Neural cell (in vitro differentiated cells): ENCODE measurements around the gene MRPL53.

Experiments used
- EP300 ChIP-seq: fragments of 450-650 bp; conservative IDR thresholded peaks from 2 replicates; pipeline ENCODE4 v1.6.1; 2014; ENCODE audit warnings: antibody characterized with exemption, mild to moderate bottlenecking, moderate library complexity; ENCODE audit not compliant: poor library complexity, severe bottlenecking
- EZH2 ChIP-seq: fragments of 200-600, 300-800 bp; shearing (Covaris generic), sonication (generic); IDR thresholded peaks from 2 replicates; pipeline ENCODE4 v1.6.1; 2014; ENCODE audit warnings: antibody characterized with exemption, low read length, borderline replicate concordance, mild to moderate bottlenecking; ENCODE audit not compliant: insufficient read depth, poor library complexity, severe bottlenecking
- MXI1 ChIP-seq: fragments of 450-650 bp; conservative IDR thresholded peaks from 2 replicates; pipeline ENCODE4 v1.6.1; 2014; ENCODE audit warnings: antibody characterized with exemption, mild to moderate bottlenecking; ENCODE audit not compliant: poor library complexity, severe bottlenecking
- POLR2AphosphoS5 ChIP-seq: IDR thresholded peaks from 2 replicates; pipeline ENCODE4 v1.6.1; 2012
- RAD21 ChIP-seq: fragments of 450-650 bp; conservative IDR thresholded peaks from 2 replicates; pipeline ENCODE4 v1.6.1; 2014; ENCODE audit warnings: antibody characterized with exemption, mild to moderate bottlenecking, moderate library complexity
- TAF1 ChIP-seq: IDR thresholded peaks from 2 replicates; pipeline ENCODE4 v1.6.1; 2012; ENCODE audit warnings: low read depth
- TF ChIP-seq, protein P1 (sequence below): fragments of 450-650 bp; IDR thresholded peaks from 2 replicates; pipeline ENCODE4 v1.5.1; 2014; ENCODE audit warnings: antibody characterized with exemption, mild to moderate bottlenecking, moderate library complexity; ENCODE audit not compliant: poor library complexity, severe bottlenecking
- TF ChIP-seq, protein P2 (sequence below): IDR thresholded peaks from 2 replicates; pipeline ENCODE4 v1.6.1; 2012; ENCODE audit warnings: borderline replicate concordance

DNA sequence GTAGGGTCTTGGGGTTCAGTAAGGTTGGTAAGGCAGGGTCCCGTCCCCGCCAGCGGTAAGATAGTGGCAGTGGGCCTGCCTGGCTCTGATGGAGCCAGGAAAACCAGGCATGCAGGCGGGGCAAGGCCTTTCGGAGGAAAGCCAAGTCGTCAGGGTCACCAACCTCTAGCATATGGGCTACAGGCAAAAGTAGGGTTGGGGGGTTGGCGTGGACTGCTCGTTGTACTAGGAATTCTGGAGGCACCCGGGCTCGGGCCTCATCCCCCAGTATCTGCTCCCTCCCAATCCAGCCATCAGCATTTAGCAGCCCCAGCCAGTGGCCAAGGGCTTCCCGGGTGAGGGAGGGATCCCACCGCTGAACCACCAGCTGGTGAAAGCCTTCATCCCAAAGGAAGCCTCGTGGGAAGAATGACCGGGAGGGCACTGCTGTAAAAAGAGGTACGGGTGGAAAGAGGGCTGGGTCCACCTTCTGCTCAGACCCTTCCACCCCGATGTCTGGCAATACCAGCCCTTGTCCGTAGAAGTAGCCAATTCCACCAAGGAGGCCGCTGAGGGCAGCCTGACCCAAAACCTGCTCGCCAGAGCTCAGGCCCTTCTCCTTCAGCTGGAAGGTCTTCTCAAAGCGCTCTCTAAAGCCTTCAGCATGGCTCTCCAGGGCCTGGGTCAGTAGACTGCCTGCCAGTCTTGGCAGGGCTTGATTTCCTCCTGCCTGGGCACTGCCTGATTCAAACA is 10.3 kb downstream of the MRPL53 start:
- TF ChIP-seq, protein P1, sequence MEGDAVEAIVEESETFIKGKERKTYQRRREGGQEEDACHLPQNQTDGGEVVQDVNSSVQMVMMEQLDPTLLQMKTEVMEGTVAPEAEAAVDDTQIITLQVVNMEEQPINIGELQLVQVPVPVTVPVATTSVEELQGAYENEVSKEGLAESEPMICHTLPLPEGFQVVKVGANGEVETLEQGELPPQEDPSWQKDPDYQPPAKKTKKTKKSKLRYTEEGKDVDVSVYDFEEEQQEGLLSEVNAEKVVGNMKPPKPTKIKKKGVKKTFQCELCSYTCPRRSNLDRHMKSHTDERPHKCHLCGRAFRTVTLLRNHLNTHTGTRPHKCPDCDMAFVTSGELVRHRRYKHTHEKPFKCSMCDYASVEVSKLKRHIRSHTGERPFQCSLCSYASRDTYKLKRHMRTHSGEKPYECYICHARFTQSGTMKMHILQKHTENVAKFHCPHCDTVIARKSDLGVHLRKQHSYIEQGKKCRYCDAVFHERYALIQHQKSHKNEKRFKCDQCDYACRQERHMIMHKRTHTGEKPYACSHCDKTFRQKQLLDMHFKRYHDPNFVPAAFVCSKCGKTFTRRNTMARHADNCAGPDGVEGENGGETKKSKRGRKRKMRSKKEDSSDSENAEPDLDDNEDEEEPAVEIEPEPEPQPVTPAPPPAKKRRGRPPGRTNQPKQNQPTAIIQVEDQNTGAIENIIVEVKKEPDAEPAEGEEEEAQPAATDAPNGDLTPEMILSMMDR, result no peak
- TF ChIP-seq MXI1 (no peak), POLR2AphosphoS5 (no peak), EP300 (no peak), EZH2 (no peak), RAD21 (no peak), TAF1 (no peak)
- TF ChIP-seq, protein P2, sequence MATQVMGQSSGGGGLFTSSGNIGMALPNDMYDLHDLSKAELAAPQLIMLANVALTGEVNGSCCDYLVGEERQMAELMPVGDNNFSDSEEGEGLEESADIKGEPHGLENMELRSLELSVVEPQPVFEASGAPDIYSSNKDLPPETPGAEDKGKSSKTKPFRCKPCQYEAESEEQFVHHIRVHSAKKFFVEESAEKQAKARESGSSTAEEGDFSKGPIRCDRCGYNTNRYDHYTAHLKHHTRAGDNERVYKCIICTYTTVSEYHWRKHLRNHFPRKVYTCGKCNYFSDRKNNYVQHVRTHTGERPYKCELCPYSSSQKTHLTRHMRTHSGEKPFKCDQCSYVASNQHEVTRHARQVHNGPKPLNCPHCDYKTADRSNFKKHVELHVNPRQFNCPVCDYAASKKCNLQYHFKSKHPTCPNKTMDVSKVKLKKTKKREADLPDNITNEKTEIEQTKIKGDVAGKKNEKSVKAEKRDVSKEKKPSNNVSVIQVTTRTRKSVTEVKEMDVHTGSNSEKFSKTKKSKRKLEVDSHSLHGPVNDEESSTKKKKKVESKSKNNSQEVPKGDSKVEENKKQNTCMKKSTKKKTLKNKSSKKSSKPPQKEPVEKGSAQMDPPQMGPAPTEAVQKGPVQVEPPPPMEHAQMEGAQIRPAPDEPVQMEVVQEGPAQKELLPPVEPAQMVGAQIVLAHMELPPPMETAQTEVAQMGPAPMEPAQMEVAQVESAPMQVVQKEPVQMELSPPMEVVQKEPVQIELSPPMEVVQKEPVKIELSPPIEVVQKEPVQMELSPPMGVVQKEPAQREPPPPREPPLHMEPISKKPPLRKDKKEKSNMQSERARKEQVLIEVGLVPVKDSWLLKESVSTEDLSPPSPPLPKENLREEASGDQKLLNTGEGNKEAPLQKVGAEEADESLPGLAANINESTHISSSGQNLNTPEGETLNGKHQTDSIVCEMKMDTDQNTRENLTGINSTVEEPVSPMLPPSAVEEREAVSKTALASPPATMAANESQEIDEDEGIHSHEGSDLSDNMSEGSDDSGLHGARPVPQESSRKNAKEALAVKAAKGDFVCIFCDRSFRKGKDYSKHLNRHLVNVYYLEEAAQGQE, result no peak
